ENCODE data around the gene PEX11G. TPM values are rescaled to one million over a fixed set of nuclear protein-coding genes. Genes with fewer than 3 reads are reported as not detected.

Gene PEX11G
- total and polyA plus RNA-seq, 2 of the 8 experiments (the other 6 are each of a cell fraction or from before 2014, with no cell fraction given), result 2.1 to 4.3 TPM

GRCh38 chr19:7427944-7428343, 60.9 kb downstream of the PEX11G start (continued):
- TF ChIP-seq EZH2 (IDR thresholded peaks at IDR 0.05; ENCODE audit: low read depth, low read length, severe bottlenecking), result no peak
- TF ChIP-seq HDAC6 (IDR thresholded peaks at IDR 0.05; ENCODE audit: low read depth, low read length), result no peak
- TF ChIP-seq RFX5 (IDR thresholded peaks at IDR 0.05; ENCODE audit: borderline replicate concordance, low read depth, low read length), result no peak
